B cell (primary cell): ENCODE data around the gene CAPZB. TPM values are rescaled to one million over a fixed set of nuclear protein-coding genes. Genes with fewer than 3 reads are reported as not detected.

Source experiments
- ATAC-seq: fragments of 200-7000 bp; cut with Tn5 transposase; one replicate; pipeline ENCODE4 v1.10.0; 2021; ENCODE audit warnings: low read depth, mild to moderate bottlenecking, moderate number of reproducible peaks, moderate library complexity
- CTCF ChIA-PET: fragments of 350-600 bp; sonication (Branson Sonifier 250); formaldehyde crosslinking; loops from one replicate; lab custom pipeline; 2021; ENCODE audit warnings: antibody characterized with exemption, inconsistent platforms; lab: Charles Lee
- POLR2A ChIA-PET: fragments of 350-600 bp; sonication (Branson Sonifier 250); formaldehyde crosslinking; loops from one replicate; lab custom pipeline; 2021; ENCODE audit warnings: antibody characterized with exemption; lab: Charles Lee
- DNase-seq: peaks from one replicate; pipeline ENCODE4 v3.0.0; 2013
- H2AFZ ChIP-seq: 2 replicates; pipeline ENCODE4 v1.6.1; 2012; ENCODE audit warnings: mild to moderate bottlenecking, low read depth, low read length; ENCODE audit not compliant: insufficient read depth, poor library complexity, severe bottlenecking
- H3K27ac ChIP-seq, 2 donors: 1 replicate in 1 of 2; 2 replicates in 1 of 2; pipeline ENCODE4 v1.5.1; 2012 to 2013; ENCODE audit warnings: low read length in 2 of 2, mild to moderate bottlenecking in 2 of 2, moderate library complexity in 1 of 2
- H3K27me3 ChIP-seq, 4 experiments: fragments of 200-600 bp in 1 of 4; sonication (generic) in 1 of 4; replicated peaks in 1 of 4; 1 replicate in 2 of 4; 2 replicates in 2 of 4; pipeline versions ENCODE4 v1.6.1 to v1.7.0; 2013 to 2016; ENCODE audit warnings: low read length in 3 of 4, mild to moderate bottlenecking in 2 of 4, mixed read lengths in 1 of 4, moderate library complexity in 1 of 4; ENCODE audit not compliant: insufficient read depth in 4 of 4, control insufficient read depth in 3 of 4; ENCODE audit errors: control extremely low read depth in 1 of 4
- H3K36me3 ChIP-seq, 2 experiments: replicated peaks in 1 of 2; 1 replicate in 1 of 2; 2 replicates in 1 of 2; pipeline versions ENCODE4 v1.6.1 to v1.7.1; 2013; ENCODE audit warnings: low read length in 1 of 2; ENCODE audit not compliant: insufficient read depth in 2 of 2, control insufficient read depth in 1 of 2; ENCODE audit errors: control extremely low read depth in 1 of 2, extremely low read depth in 1 of 2
- H3K4me1 ChIP-seq, 2 donors: fragments of 200-600 bp in 1 of 2; sonication (generic) in 1 of 2; 1 replicate in 1 of 2; 2 replicates in 1 of 2; pipeline versions ENCODE4 v1.5.1 to v1.6.1; 2013 to 2017; ENCODE audit warnings: low read length in 2 of 2; ENCODE audit not compliant: control insufficient read depth in 2 of 2, insufficient read depth in 2 of 2
- H3K4me2 ChIP-seq: replicated peaks from 2 replicates; pipeline ENCODE3; 2012; ENCODE audit warnings: mild to moderate bottlenecking, low read depth, low read length; ENCODE audit not compliant: poor library complexity, severe bottlenecking
- H3K4me3 ChIP-seq, 5 experiments: fragments of 200-600 bp in 1 of 5; sonication (generic) in 1 of 5; 1 replicate in 3 of 5; 2 replicates in 2 of 5; pipeline versions ENCODE4 v1.5.1 to v1.7.0; 2011 to 2016; ENCODE audit warnings: low read length in 4 of 5, mild to moderate bottlenecking in 4 of 5, low read depth in 2 of 5, control low read depth in 1 of 5, moderate library complexity in 1 of 5; ENCODE audit not compliant: insufficient read depth in 1 of 5; ENCODE audit errors: control extremely low read depth in 1 of 5, extremely low read depth in 1 of 5
- H3K79me2 ChIP-seq: fragments of 200-600 bp; sonication (generic); one replicate; pipeline ENCODE4 v1.6.0; 2016; ENCODE audit warnings: low read length; ENCODE audit not compliant: control insufficient read depth, insufficient read depth
- H3K9ac ChIP-seq: fragments of 200-600 bp; sonication (generic); 2 replicates; pipeline ENCODE4 v1.6.1; 2017; ENCODE audit warnings: mild to moderate bottlenecking, low read length, moderate library complexity
- H3K9me3 ChIP-seq, 3 donors: one replicate each; pipeline versions ENCODE4 v1.6.1 to v1.7.1; 2013; ENCODE audit warnings: low read length in 2 of 3; ENCODE audit not compliant: control insufficient read depth in 2 of 3, insufficient read depth in 1 of 3; ENCODE audit errors: control extremely low read depth in 1 of 3
- H4K20me1 ChIP-seq: 2 replicates; pipeline ENCODE4 v1.6.0; 2012; ENCODE audit warnings: mild to moderate bottlenecking, low read length; ENCODE audit not compliant: insufficient read depth, control insufficient read depth, poor library complexity, severe bottlenecking
- H3K27ac Mint-ChIP-seq: one replicate; pipeline ENCODE4 v1.8.0; 2021; ENCODE audit warnings: mixed read lengths
- H3K27me3 Mint-ChIP-seq: one replicate; pipeline ENCODE4 v1.8.0; 2021; ENCODE audit warnings: mixed read lengths
- H3K4me1 Mint-ChIP-seq: one replicate; pipeline ENCODE4 v1.8.0; 2021; ENCODE audit warnings: mixed read lengths
- H3K4me3 Mint-ChIP-seq: one replicate; pipeline ENCODE4 v1.8.0; 2021; ENCODE audit warnings: mixed read lengths
- H3K9me3 Mint-ChIP-seq: one replicate; pipeline ENCODE4 v1.8.0; 2022; ENCODE audit warnings: mixed read lengths; ENCODE audit not compliant: insufficient read depth
- CTCF ChIP-seq: fragments of 200-600 bp; IDR thresholded peaks from one replicate; pipeline ENCODE4 v1.8.0; 2022; ENCODE audit warnings: antibody characterized with exemption, mild to moderate bottlenecking
- EZH2 ChIP-seq: IDR thresholded peaks from 2 replicates; pipeline ENCODE4 v1.6.1; 2012; ENCODE audit warnings: borderline replicate concordance, low read depth, mild to moderate bottlenecking, moderate library complexity, low read length; ENCODE audit not compliant: insufficient read depth, poor library complexity, severe bottlenecking
- WGBS: methylation state at CpG from one replicate; pipeline ENCODE4 v1.1.5; 2013; ENCODE audit warnings: missing lambda C conversion rate; ENCODE audit not compliant: insufficient coverage; 5-methylcytosine and 5-hydroxymethylcytosine counted together
- intact Hi-C: fragments of 100-400 bp; cut with micrococcal nuclease; formaldehyde crosslinking; loops from one replicate; pipeline ENCODE4 v1.10.0; 2022
- polyA plus RNA-seq: library from polyadenylated mRNA; depleted of rRNA; stranded (reverse); fragments of >200 nt; gene quantifications from 2 replicates; pipeline ENCODE4 v1.2.3, GENCODE V29; 2012
- total RNA-seq, 2 donors: library from RNA; stranded (reverse); fragments of 120-200 nt in 1 of 2; gene quantifications; 1 replicate in 1 of 2; 2 replicates in 1 of 2; pipeline versions ENCODE4 v1.2.3 to v1.2.4, GENCODE V29; 2013 to 2022

The CAPZB gene
- total and polyA plus RNA-seq, 2 donors (not counting 1 experiment from before 2014, with no cell fraction given), result 126 to 193 TPM

GRCh38 chr1:19381261-19381660 is 104.1 kb downstream of the CAPZB start:
- ATAC-seq, result no peak
- CTCF ChIA-PET, result interaction anchor here (0.7 kb wide), 1 partner anchor 604 kb away, joined by 3 read pairs; no protein-coding TSS in a partner anchor

More at GRCh38 chr1:19381261-19381660, 104.1 kb downstream of the CAPZB start:
- H3K27ac ChIP-seq, result no peak overlapping the region
- peaks cover 53% of the 10 kb centered on the region for H4K20me1 ChIP-seq
- H3K9me3 ChIP-seq, result no peaks in the 10 kb centered on the region
- POLR2A ChIA-PET, result no interaction called here
- no peaks in the 10 kb centered on the region for H3K4me1 ChIP-seq
- TF ChIP-seq EZH2, result no peak
- TF ChIP-seq CTCF, result no peak
- intact Hi-C loops, result no loop called here
- no peaks in the 10 kb centered on the region for H3K9me3 Mint-ChIP-seq
- H3K4me3 Mint-ChIP-seq, result no peak overlapping the region
- no peak overlapping the region for H3K4me2 ChIP-seq
- peak overlapping the region; percentile 53 for H3K27ac Mint-ChIP-seq
- H3K4me1 Mint-ChIP-seq, result peaks cover 5% of the 10 kb centered on the region
- no peaks in the 10 kb centered on the region for H3K27me3 Mint-ChIP-seq
- no peak overlapping the region for H2AFZ ChIP-seq
- no peak overlapping the region for H3K4me3 ChIP-seq
- H3K36me3 ChIP-seq, result peaks cover 13 to 77% of the 10 kb centered on the region in 2 experiments
- peaks cover 82% of the 10 kb centered on the region for H3K79me2 ChIP-seq
- no peak for DNase-seq
- H3K27me3 ChIP-seq, result no peaks in the 10 kb centered on the region
- H3K9ac ChIP-seq, result no peak overlapping the region
- 92% methylated on average over 5 of the region's 6 CpGs for WGBS
